Uterus (tissue), 4 donors: ENCODE results near the gene RAB11A. TPM values are rescaled to one million over a fixed set of nuclear protein-coding genes. Genes with fewer than 3 reads are reported as not detected.

ENCODE experiments used
- DNase-seq, 2 donors: peaks; one replicate each; pipeline ENCODE4 v3.0.0-alpha.2; 2019 to 2020
- H3K27ac ChIP-seq, 2 donors: fragments of 200-600 bp; sonication (generic); 1 replicate in 1 of 2; 2 replicates in 1 of 2; pipeline ENCODE4 v1.5.1; 2016 to 2018
- H3K27me3 ChIP-seq, 2 donors: fragments of 200-600 bp; sonication (generic); one replicate each; pipeline ENCODE4 v1.5.1; 2018 to 2019; ENCODE audit warnings: control low read depth in 1 of 2
- H3K36me3 ChIP-seq, 2 donors: fragments of 200-600 bp; sonication (generic); one replicate each; pipeline ENCODE4 v1.5.1; 2019; ENCODE audit warnings: control low read depth in 1 of 2
- H3K4me1 ChIP-seq, 2 donors: fragments of 200-600 bp; sonication (generic); one replicate each; pipeline ENCODE4 v1.5.1; 2018 to 2019; ENCODE audit warnings: control low read depth in 1 of 2
- H3K4me3 ChIP-seq, 2 donors: fragments of 200-600 bp; sonication (generic); 1 replicate in 1 of 2; 2 replicates in 1 of 2; pipeline ENCODE4 v1.5.1; 2018 to 2019; ENCODE audit warnings: mild to moderate bottlenecking in 1 of 2
- H3K9me3 ChIP-seq, 2 donors: fragments of 200-600 bp; sonication (generic); one replicate each; pipeline ENCODE4 v1.5.1; 2019; ENCODE audit warnings: control low read depth in 1 of 2
- POLR2A ChIP-seq, 2 donors: fragments of 450-650 bp; IDR thresholded peaks; one replicate each; pipeline ENCODE4 v1.6.1; 2016; ENCODE audit warnings: antibody characterized with exemption in 2 of 2, mild to moderate bottlenecking in 1 of 2, moderate library complexity in 1 of 2
- intact Hi-C: fragments of 100-400 bp; cut with DNase I; formaldehyde crosslinking; loops from one replicate; pipeline ENCODE4 v1.15.1; 2023; ENCODE audit warnings: low total_unique reads
- total RNA-seq, 4 donors: library from RNA; depleted of rRNA in 3 of 4; stranded (reverse); fragments of >200 nt in 3 of 4; gene quantifications; one replicate each; pipeline versions ENCODE4 v1.1.0 to v1.2.4, GENCODE V29; 2014 to 2023
- TF ChIP-seq, protein P1 (sequence below), 4 experiments: fragments of 200-600 bp in 2 of 4; fragments of 450-650 bp in 2 of 4; sonication (generic) in 2 of 4; IDR thresholded peaks; one replicate each; pipeline ENCODE4 v1.5.1; 2016 to 2019; ENCODE audit warnings: antibody characterized with exemption in 4 of 4, mild to moderate bottlenecking in 2 of 4, moderate library complexity in 1 of 4
- donor health status: DM: yes; HTN: yes; CAD: no.

RAB11A gene
- total RNA-seq, 4 donors from 2014 or later: 62.0 to 213 (median 151) TPM

DNA sequence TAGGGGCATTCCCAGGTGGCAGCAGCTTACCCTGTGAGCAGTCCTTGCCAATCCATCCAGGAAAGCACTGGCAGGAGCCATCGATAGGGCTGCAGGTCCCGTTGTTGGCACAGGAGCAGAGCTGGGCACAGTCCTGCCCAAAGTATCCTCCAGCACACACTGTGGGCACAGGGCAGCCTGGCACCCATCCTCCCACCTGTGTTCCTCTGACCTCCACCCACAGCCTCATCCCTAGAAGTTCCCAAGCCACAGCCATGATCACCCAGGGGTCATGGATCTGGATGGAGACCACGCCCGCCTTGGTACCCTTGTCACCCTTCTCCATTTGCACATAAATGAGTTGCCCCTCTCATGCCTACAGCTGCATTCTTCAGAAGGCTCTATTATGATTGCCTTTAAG, 48.6 kb downstream of the RAB11A start:
- Histone ChIP-seq H3K9me3 (no peaks in the 10 kb centered on the region), H3K4me3 (no peak overlapping the region), H3K27ac (no peak overlapping the region), H3K4me1 (no peaks in the 10 kb centered on the region), H3K27me3 (no peaks in the 10 kb centered on the region), H3K36me3 (no peaks in the 10 kb centered on the region)
- TF ChIP-seq, protein P1, sequence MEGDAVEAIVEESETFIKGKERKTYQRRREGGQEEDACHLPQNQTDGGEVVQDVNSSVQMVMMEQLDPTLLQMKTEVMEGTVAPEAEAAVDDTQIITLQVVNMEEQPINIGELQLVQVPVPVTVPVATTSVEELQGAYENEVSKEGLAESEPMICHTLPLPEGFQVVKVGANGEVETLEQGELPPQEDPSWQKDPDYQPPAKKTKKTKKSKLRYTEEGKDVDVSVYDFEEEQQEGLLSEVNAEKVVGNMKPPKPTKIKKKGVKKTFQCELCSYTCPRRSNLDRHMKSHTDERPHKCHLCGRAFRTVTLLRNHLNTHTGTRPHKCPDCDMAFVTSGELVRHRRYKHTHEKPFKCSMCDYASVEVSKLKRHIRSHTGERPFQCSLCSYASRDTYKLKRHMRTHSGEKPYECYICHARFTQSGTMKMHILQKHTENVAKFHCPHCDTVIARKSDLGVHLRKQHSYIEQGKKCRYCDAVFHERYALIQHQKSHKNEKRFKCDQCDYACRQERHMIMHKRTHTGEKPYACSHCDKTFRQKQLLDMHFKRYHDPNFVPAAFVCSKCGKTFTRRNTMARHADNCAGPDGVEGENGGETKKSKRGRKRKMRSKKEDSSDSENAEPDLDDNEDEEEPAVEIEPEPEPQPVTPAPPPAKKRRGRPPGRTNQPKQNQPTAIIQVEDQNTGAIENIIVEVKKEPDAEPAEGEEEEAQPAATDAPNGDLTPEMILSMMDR (IDR thresholded peaks at IDR 0.05): no peak
- no peak for TF ChIP-seq POLR2A (IDR thresholded peaks at IDR 0.05)
- intact Hi-C loops: no loop called here
- no peak for DNase-seq

DNA sequence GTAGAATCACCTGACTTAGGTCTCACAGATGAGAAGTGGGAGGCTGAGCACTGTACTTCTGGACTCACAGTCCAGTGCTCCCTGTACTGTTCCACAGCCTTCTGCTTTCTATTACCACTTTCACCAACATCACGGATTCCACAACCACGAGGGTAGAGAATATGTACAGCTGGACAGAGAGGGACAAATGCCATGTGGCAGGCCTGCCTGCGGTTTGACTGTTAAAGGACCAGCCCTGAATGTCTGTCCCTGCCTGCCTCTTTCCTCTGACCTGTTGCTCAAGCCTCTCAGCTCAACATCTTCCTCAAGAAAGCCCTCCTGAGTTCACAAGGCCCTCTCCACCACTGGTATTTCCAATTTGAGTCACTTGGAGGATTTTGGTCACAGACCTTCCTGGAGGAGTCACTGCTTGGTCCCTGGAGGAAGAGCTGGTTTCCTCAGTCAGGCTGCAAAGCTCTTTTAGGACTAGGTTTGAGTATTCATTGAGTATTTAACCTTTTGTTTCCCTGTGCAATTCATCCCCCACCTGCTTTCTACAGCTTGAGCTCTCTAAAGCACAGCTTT, 49.1 kb downstream of the RAB11A start:
- Histone ChIP-seq H3K9me3 (no peaks in the 10 kb centered on the region), H3K4me3 (no peak overlapping the region), H3K4me1 (no peaks in the 10 kb centered on the region), H3K36me3 (no peaks in the 10 kb centered on the region), H3K27me3 (no peaks in the 10 kb centered on the region), H3K27ac (no peak overlapping the region)
- TF ChIP-seq POLR2A (IDR thresholded peaks at IDR 0.05): no peak
- TF ChIP-seq, protein P1 (IDR thresholded peaks at IDR 0.05): no peak
- DNase-seq: no peak
- intact Hi-C loops: no loop called here

DNA sequence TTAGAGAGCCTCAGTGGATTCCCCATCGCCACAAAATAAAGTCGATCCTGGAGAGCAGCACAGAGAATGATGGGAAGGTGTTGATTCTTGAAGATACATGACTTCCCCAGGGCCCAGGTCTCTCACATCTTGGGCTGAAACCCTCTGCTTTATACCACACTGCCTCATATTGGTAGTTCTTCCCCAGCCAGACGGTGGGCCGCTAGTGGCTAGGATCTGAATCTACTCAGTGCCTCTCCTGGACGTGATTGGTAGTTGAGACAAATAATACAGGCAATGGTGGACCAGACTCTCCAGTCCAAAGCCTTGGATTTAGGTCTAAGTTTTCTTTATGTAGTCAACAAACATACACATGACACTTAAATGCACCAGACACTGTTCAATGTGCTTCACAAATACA, 49.7 kb downstream of the RAB11A start:
- intact Hi-C loops: no loop called here
- no peak overlapping the region for H3K27ac ChIP-seq
- H3K27me3 ChIP-seq: no peaks in the 10 kb centered on the region
- no peaks in the 10 kb centered on the region for H3K4me1 ChIP-seq
- DNase-seq: no peak
- no peaks in the 10 kb centered on the region for H3K9me3 ChIP-seq
- TF ChIP-seq, protein P1 (IDR thresholded peaks at IDR 0.05): no peak
- TF ChIP-seq POLR2A (IDR thresholded peaks at IDR 0.05): no peak
- no peaks in the 10 kb centered on the region for H3K36me3 ChIP-seq
- H3K4me3 ChIP-seq: no peak overlapping the region

DNA sequence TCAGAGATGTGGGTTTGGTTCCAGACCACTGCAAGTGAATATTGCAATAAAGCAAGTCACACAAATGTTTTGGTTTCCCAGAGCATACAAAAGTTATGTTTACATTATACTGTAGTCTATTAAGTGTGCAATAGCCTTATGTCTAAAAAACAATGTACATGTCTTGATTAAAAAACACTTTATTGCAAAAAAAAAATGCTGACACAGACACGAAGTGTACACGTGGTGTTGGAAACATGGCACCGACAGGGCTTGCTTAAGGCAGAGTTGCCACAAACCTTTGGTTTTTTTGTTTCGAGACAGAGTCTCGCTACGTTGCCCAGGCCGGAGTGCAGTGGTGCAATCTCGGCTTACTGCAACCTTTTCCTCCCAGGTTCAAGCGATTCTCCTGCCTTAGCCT, 50.1 kb downstream of the RAB11A start:
- Histone ChIP-seq H3K4me3 (no peak overlapping the region), H3K4me1 (no peaks in the 10 kb centered on the region), H3K27ac (no peak overlapping the region), H3K27me3 (no peaks in the 10 kb centered on the region), H3K36me3 (no peaks in the 10 kb centered on the region), H3K9me3 (no peaks in the 10 kb centered on the region)
- TF ChIP-seq, protein P1 (IDR thresholded peaks at IDR 0.05): no peak
- no peak for TF ChIP-seq POLR2A (IDR thresholded peaks at IDR 0.05)
- no peak for DNase-seq
- intact Hi-C loops: no loop called here

DNA sequence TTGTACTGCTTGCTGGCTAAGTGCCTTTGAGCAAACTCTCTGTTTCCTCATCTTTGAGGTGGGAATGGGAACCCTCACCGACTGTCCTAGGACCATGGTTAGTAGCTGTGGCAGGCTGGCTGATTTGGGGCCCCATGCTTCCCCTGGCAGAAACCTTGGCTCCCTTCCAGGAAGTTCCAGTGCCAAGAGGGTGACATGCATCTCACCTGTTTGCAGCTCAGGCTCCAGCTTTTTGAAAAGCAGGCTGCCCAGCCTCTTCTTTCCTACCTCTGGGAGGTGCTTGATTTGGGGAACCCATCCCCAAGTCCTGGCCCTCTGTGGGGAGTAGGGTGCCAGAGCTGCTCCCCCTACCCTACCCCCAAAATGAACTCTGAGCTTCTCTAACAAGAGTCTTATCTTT, 50.8 kb downstream of the RAB11A start:
- Histone ChIP-seq H3K27me3 (no peaks in the 10 kb centered on the region), H3K4me3 (no peak overlapping the region), H3K9me3 (no peaks in the 10 kb centered on the region), H3K4me1 (no peaks in the 10 kb centered on the region), H3K27ac (no peak overlapping the region), H3K36me3 (no peaks in the 10 kb centered on the region)
- TF ChIP-seq, protein P1 (IDR thresholded peaks at IDR 0.05): no peak
- no peak for TF ChIP-seq POLR2A (IDR thresholded peaks at IDR 0.05)
- intact Hi-C loops: no loop called here
- DNase-seq: no peak
